HG03095 (cell line): Measurements from ENCODE around the gene XYLT1.

Experiments used
- ATAC-seq: cut with Tn5 transposase; IDR thresholded peaks from one replicate; pipeline ENCODE4 v1.9.1; 2021; ENCODE audit warnings: moderate library complexity; ENCODE audit not compliant: unreplicated experiment

The XYLT1 gene

GRCh38 chr16:17459903-17460521 is 10.7 kb downstream of the XYLT1 start:
- peak; percentile 61 for ATAC-seq

GRCh38 chr16:17457997-17458396 is 12.8 kb downstream of the XYLT1 start:
- no peak for ATAC-seq

DNA sequence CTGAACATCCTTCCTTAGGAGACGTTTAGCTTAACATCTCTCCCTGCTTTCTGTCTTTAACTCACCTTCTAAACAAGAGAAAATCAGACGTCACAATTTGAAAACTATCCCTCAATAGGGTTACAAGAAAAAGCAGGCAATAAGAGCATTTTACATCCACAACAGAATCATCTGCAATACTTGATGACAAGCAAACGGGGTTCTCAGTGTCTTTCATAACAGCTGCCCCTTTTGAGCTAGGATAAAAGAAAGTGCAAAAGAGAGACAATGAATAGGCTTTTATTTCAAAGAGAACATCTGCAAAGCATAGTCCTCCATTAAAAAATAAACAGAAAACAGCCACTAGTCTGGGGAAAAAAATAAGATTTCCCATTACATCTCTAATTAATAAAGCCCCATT is 13.2 kb downstream of the XYLT1 start:
- ATAC-seq, result no peak

GRCh38 chr16:17454162-17454730 is 16.5 kb downstream of the XYLT1 start:
- no peak for ATAC-seq

DNA sequence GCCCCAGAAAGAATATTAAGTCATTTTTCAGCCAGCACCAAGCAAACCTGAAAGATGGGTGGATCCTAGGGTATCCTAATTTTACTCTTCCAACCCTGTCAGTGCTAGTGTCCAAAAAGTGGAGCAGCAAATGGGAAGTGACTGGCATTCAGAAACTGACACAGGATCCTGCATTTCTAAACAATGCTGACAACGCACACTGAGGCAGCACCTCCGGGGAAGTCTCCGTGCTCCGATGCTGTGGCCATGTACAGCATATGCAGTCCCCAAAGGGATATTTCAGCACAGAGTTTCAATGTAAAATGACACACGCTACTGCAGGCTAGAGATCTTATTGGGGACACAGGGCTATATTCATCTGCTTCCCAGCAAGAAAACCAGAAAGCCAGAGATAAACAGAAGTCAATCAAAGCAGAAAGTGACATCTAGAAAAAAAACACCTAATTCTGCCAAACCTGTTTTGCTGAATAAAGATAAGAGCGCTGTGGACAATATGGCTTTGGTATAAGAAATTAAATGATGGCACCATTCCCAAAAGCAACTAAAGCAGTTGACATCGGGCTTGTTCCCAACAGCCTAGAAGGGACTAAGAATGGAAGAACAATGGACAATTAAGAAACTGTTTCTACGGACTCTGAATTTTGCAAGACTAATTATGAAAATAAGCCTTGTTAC is 17.3 kb downstream of the XYLT1 start:
- ATAC-seq, result no peak

DNA sequence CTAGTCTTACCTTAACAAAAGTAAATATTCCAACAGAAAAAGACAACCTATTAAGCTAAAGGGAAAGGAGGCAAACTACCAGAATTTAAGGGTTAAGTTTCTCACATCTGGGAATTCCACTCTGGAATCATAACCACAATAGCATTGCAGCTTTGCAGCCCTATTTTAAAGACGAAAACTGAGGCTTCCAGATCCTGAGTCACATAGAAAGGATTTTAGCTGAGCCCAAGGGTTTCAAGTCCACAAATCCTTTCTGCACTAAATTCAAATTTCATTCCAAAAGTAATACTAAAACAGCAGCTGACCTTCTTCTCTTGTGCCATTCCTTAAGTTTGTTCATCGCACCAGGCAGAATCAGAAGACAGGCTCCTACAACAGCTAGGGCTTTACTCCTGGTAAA is 17.8 kb downstream of the XYLT1 start:
- ATAC-seq, result no peak

GRCh38 chr16:17451843-17452242 is 18.9 kb downstream of the XYLT1 start:
- no peak for ATAC-seq

- ATAC-seq, result no peak
Measured at GRCh38 chr16:17450291-17450690, 20.5 kb downstream of the XYLT1 start.

DNA sequence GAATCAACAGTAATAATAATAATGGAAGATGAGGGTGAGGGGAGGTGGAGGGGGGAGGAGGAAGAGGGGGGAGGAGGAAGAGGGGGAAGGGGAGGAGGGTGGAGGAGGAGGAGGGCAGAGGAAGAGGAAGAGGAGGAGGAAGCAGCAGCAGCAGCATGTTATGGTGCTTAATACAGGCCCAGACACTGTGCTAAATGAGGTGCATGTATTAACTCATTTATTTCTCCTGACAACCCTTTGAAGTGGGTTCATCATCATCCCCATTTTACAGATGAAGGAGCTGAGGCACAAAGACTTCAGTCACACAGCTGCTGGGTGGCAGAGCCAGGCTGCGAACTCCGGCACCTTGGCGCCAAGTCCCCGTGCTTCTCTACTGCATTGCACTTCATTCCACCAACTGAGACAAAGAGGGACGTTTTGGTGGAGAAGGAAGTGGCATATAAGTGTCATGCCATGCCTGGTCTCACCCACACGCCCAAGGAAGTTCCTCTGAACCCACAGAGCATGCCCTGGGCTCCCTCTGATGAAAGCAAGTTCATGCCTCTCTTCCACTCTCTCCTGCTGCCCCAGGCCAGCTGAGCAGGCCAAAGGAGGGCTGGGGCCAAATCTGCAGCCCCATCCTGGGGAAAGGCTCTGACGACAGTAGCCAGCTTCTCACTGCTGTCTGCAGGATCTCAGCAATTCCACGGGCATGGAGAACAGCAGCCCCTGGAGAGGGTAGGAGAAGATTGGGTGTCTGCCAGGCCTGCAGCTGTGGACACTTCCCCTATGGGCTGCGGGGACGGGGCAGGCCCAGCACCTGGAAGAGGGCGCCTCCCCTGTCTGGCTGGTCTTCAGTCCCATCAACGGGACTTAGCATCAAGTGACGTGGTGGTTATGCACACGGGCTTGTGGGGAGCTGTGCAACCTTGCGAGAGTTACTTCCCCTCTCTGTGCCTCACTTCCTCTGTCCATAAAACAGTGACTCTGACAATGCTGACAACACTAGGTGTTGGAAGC is 21.8 kb downstream of the XYLT1 start:
- ATAC-seq, result no peak

DNA sequence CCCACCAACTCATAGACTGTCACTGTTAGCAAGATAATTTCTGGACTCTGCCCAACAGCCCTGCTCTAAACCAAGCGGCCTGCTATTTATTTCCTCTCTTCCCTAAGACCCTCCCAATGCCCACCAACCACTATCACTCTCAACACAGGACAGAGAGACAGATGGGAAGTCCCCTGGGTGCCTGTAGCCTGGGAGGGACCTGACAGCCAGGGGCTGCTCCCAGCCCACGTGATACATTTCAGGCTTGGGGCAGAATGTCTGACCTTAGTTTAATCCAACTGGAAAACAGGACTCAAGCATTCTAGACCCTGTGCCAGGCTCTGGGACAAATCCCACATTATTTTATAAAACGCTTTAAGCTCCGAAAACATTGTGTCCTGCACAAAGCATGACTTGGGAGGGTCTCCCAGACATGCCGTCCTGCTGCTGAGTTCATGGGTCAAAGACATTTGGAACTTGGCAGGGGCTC is 23.6 kb downstream of the XYLT1 start:
- no peak for ATAC-seq

DNA sequence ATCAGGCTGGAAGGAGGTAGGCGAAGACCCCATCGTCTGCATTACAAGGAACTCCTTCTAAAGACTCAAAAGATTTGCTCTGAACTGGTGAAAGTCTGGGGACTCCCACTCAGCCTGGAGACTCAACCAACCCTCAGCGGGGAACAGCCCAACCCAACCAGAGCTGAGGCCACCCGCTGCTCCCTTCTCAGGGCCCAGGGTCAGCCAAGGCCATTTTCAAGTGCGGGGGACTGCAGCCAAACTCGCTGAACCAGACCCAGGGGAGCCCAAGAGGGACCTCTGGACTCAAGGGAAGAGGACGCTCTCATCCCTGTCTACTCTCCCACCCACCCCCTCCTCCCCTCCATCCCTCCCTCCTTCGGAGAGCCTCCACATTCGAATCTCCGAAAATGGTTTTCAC is 24.1 kb downstream of the XYLT1 start:
- no peak for ATAC-seq

- ATAC-seq, result no peak
Measured at GRCh38 chr16:17445421-17445820, 25.3 kb downstream of the XYLT1 start.

DNA sequence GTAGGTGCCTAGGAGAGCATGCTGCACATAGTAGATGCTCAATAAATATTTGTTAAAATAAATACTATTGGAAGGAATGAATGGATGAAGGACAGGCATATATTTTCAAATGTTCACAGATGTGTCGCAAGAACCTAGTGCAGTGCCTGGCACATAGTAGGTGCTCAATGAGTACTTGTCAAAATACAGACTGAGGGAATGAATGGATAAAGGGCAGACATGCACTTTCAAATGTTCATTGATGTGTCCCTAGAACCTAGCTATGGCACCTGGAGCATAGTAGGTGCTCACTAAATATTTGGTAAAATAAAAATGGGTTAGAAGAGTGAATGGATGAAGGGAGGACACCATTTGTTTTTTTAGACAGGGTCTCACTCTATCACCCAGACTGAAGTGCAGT is 26.1 kb downstream of the XYLT1 start:
- no peak for ATAC-seq

DNA sequence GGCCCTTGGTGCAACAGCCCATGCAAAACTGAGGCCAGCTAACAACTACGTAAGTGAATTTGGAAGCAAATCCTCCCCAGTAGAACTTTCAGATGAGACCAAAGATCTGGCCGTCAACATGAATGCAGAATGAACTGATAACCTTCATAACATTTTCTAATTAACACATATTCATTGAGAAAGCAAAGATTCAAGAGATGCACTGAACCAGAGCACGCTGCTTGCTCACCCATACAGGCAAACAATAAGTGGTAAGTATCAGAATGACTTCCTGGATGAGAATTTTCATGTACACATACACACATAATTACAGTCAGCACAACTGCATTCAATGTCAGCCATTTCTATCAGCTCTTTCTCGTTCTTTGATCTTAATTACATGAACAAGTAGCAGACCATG is 30.6 kb downstream of the XYLT1 start:
- ATAC-seq, result no peak

DNA sequence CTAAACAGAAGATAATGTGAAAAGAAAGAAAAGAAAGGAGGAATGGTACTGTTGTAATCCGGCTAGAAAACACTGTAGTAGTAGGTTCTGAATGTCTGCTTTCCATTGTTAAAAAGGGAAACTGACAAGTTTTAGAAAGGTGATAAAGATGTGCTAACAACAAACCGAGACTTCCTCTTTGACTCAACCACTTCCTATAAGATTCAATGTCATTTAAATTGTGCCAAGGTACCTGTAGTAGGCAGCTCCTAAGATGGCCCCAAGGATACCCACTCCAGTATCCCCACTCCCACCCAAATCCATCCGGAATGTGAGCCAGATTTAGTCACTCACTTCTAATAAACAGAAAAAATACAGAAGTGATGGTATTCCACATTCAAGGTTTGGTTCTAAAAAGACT is 31.2 kb downstream of the XYLT1 start:
- no peak for ATAC-seq

DNA sequence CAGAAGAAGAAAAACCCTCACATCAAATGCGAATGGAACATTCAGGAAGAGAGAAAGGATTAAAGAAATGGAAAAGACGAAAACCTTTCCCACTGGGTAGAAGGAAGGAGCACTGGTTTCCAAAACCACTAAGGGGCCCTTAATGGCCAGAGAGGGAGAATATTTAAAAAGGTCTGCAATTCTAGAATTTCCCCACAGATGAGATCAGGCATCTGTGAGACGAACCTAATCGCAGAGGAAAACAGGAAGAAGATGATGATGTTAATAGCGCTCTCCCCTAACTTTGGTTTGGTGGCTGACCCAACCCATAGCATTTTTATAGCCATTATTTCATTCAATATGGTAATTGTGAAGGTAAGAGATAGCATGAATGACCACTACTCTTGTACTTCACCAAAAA is 32.8 kb downstream of the XYLT1 start:
- ATAC-seq, result no peak

DNA sequence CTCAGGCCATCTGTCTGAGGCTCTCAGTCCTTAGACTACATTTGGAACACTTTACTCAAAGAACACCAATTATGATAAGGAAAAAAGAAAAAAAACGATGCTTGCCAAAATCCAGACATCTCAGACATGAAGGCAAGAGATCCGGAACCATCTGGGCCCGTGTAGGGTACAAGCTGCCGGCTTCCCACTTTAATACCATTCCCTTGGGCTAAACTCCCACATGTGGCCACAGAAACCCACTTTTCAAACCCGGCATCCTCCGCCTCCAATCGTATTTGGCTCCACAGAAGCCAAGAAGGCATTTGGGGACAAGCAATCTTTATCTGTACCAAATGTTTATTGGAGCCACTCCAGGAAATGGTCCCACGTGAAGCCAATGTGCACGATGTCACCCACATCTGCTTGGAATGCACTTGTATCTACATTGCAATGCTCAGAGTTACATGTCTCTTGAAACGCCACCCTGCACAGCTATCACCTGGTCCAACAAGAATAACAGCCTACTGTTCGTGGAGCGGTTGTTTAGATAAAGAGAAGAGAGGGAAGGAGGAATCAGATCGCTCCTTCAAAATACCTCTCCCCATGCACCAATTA is 33.5 kb downstream of the XYLT1 start:
- ATAC-seq, result no peak

DNA sequence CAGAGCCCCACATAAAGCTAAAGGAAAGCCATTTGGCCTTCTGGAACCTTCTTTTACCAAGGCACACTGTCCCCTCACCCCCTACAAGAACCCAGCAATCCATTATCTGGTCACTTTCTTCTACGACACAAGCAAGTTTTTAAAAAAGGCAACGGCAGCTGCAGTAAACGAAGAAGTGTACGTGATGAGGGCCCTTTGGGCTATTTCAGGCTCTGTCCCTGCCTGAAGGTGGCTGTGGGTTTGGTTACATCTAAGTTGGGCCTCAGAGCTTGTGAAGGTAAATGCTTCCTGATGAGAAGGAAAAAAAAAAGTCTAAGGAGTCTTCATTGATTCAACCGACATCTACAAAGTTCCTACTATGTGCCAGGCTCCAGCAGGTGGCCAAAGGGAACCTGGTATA is 35.4 kb downstream of the XYLT1 start:
- ATAC-seq, result no peak

- no peak for ATAC-seq
Measured at GRCh38 chr16:17433577-17434451, 36.9 kb downstream of the XYLT1 start.
